H1 (cell line): Measurements from ENCODE around the gene SPRR4. TPM values are rescaled to one million over a fixed set of nuclear protein-coding genes. Genes with fewer than 3 reads are reported as not detected.
"Not testable (repeated sequence)": the region's sequence is repeated elsewhere in the genome, so short reads cannot be mapped to it uniquely, and the experiment has no call there.

ENCODE experiments used
- CTCF ChIA-PET: fragments of 300-600 bp; sonication (Branson Sonifier 250); formaldehyde crosslinking; loops from one replicate; lab custom pipeline; 2021; ENCODE audit not compliant: partially characterized antibody; lab: Charles Lee
- POLR2A ChIA-PET: fragments of 300-600 bp; sonication (Branson Sonifier 250); formaldehyde crosslinking; loops from one replicate; lab custom pipeline; 2021; ENCODE audit warnings: inconsistent platforms; ENCODE audit not compliant: partially characterized antibody; lab: Charles Lee
- DNase-seq, 2 experiments: peaks; one replicate each; pipeline versions ENCODE4 v3.0.0 to v3.0.0-alpha.2; 2010 to 2022; ENCODE audit warnings: low spot score in 2 of 2, low read depth in 1 of 2, mixed read lengths in 1 of 2
- FAIRE-seq: peaks from 2 replicates; lab custom pipeline; 2011; peaks lifted over from hg19 to GRCh38; lab: Jason Lieb, UNC
- H2AFZ ChIP-seq: 2 replicates; pipeline ENCODE4 v1.8.1; 2012; ENCODE audit warnings: low read length, inconsistent platforms
- H2AK5ac ChIP-seq: 2 replicates; pipeline ENCODE4 v1.6.1; 2013; ENCODE audit warnings: low read depth, low read length
- H2BK120ac ChIP-seq: replicated peaks from 2 replicates; pipeline ENCODE3; 2013; ENCODE audit warnings: low read depth, low read length, inconsistent platforms
- H2BK12ac ChIP-seq: 2 replicates; pipeline ENCODE4 v1.6.1; 2013; ENCODE audit warnings: low read depth, low read length
- H2BK15ac ChIP-seq: 2 replicates; pipeline ENCODE4 v1.6.1; 2013; ENCODE audit warnings: low read length
- H2BK20ac ChIP-seq: 2 replicates; pipeline ENCODE4 v1.6.1; 2013; ENCODE audit warnings: low read length
- H2BK5ac ChIP-seq: 2 replicates; pipeline ENCODE4 v1.6.1; 2013; ENCODE audit warnings: low read depth, low read length
- H3K14ac ChIP-seq: 2 replicates; pipeline ENCODE4 v1.6.1; 2013; ENCODE audit warnings: inconsistent platforms; ENCODE audit not compliant: insufficient read length
- H3K18ac ChIP-seq: 2 replicates; pipeline ENCODE4 v1.6.1; 2013; ENCODE audit warnings: low read length; ENCODE audit errors: extremely low read depth
- H3K23ac ChIP-seq: 2 replicates; pipeline ENCODE4 v1.6.1; 2013; ENCODE audit warnings: inconsistent platforms; ENCODE audit not compliant: insufficient read length
- H3K23me2 ChIP-seq: 2 replicates; pipeline ENCODE4 v1.6.1; 2013; ENCODE audit warnings: low read depth, low read length
- H3K27ac ChIP-seq: 2 replicates; pipeline ENCODE4 v1.6.1; 2011; ENCODE audit warnings: low read depth, low read length, inconsistent platforms
- H3K27me3 ChIP-seq, 4 experiments: replicated peaks in 1 of 4; 1 replicate in 1 of 4; 2 replicates in 3 of 4; pipeline versions ENCODE4 v1.6.1 to v1.8.1; 2011 to 2013; ENCODE audit warnings: low read length in 3 of 4, mild to moderate bottlenecking in 3 of 4, inconsistent platforms in 2 of 4, mixed read lengths in 2 of 4, moderate library complexity in 1 of 4; ENCODE audit not compliant: control insufficient read depth in 3 of 4, insufficient read depth in 3 of 4; ENCODE audit errors: extremely low read depth in 1 of 4
- H3K36me3 ChIP-seq, 4 experiments: 2 replicates each; pipeline versions ENCODE4 v1.6.1 to v1.8.1; 2011 to 2013; ENCODE audit warnings: mild to moderate bottlenecking in 4 of 4, low read length in 3 of 4, moderate library complexity in 2 of 4, control low read depth in 1 of 4, inconsistent platforms in 1 of 4; ENCODE audit not compliant: insufficient read depth in 4 of 4, control insufficient read depth in 2 of 4
- H3K4ac ChIP-seq: replicated peaks from 2 replicates; pipeline ENCODE3; 2013; ENCODE audit warnings: low read length, low read depth, mixed read lengths, inconsistent platforms; ENCODE audit not compliant: insufficient read length
- H3K4me1 ChIP-seq, 4 experiments: replicated peaks in 1 of 4; 1 replicate in 1 of 4; 2 replicates in 3 of 4; pipeline versions ENCODE4 v1.6.1 to v1.8.1; 2011 to 2013; ENCODE audit warnings: low read length in 3 of 4, inconsistent platforms in 2 of 4, mixed read lengths in 1 of 4; ENCODE audit not compliant: insufficient read depth in 4 of 4, control insufficient read depth in 3 of 4
- H3K4me2 ChIP-seq, 2 experiments: 2 replicates each; pipeline versions ENCODE4 v1.6.1 to v1.8.1; 2011 to 2013; ENCODE audit warnings: low read depth in 2 of 2, low read length in 2 of 2, control low read depth in 1 of 2, inconsistent platforms in 1 of 2, mild to moderate bottlenecking in 1 of 2; ENCODE audit not compliant: insufficient read depth in 1 of 2
- H3K4me3 ChIP-seq, 4 experiments: fragments of 200-600, 300-600 bp in 1 of 4; sonication (generic), shearing (Covaris generic), sonication (Bioruptor Twin) in 1 of 4; 2 replicates each; pipeline versions ENCODE4 v1.5.1 to v1.8.1; 2011 to 2016; ENCODE audit warnings: low read length in 4 of 4, low read depth in 3 of 4, control low read depth in 2 of 4, inconsistent platforms in 2 of 4, mild to moderate bottlenecking in 2 of 4, mixed read lengths in 1 of 4, moderate library complexity in 1 of 4; ENCODE audit not compliant: insufficient read depth in 2 of 4; ENCODE audit errors: extremely low read depth in 1 of 4
- H3K56ac ChIP-seq: replicated peaks from 2 replicates; pipeline ENCODE3; 2013; ENCODE audit warnings: low read depth, mild to moderate bottlenecking, mixed read lengths, low read length, inconsistent platforms; ENCODE audit not compliant: insufficient read length
- H3K79me1 ChIP-seq: 2 replicates; pipeline ENCODE4 v1.6.1; 2013; ENCODE audit warnings: low read depth, low read length, control low read depth
- H3K79me2 ChIP-seq, 2 experiments: 2 replicates each; pipeline versions ENCODE4 v1.6.1 to v1.8.1; 2012 to 2013; ENCODE audit warnings: low read length in 2 of 2, mild to moderate bottlenecking in 2 of 2, inconsistent platforms in 1 of 2; ENCODE audit not compliant: insufficient read depth in 2 of 2, control insufficient read depth in 1 of 2
- H3K9ac ChIP-seq, 4 experiments: replicated peaks in 1 of 4; 1 replicate in 1 of 4; 2 replicates in 3 of 4; pipeline versions ENCODE4 v1.6.1 to v1.8.1; 2011 to 2013; ENCODE audit warnings: low read depth in 3 of 4, low read length in 3 of 4, control low read depth in 2 of 4, mild to moderate bottlenecking in 2 of 4, moderate library complexity in 2 of 4, inconsistent platforms in 1 of 4; ENCODE audit errors: extremely low read depth in 1 of 4
- H3K9me3 ChIP-seq, 2 experiments: 2 replicates each; pipeline versions ENCODE4 v1.6.1 to v1.8.1; 2012 to 2013; ENCODE audit warnings: mild to moderate bottlenecking in 2 of 2, moderate library complexity in 2 of 2, control low read depth in 1 of 2, inconsistent platforms in 1 of 2, low read depth in 1 of 2, low read length in 1 of 2, mixed read lengths in 1 of 2; ENCODE audit not compliant: insufficient read depth in 2 of 2
- H4K20me1 ChIP-seq, 2 experiments: replicated peaks in 1 of 2; 2 replicates each; pipeline versions ENCODE3 to v1.8.1; 2011 to 2013; ENCODE audit warnings: inconsistent platforms in 2 of 2, low read length in 2 of 2, mild to moderate bottlenecking in 1 of 2; ENCODE audit not compliant: insufficient read depth in 2 of 2, control insufficient read depth in 1 of 2
- H4K5ac ChIP-seq: 2 replicates; pipeline ENCODE4 v1.6.1; 2013; ENCODE audit warnings: low read length, low read depth, mixed read lengths, inconsistent platforms; ENCODE audit not compliant: insufficient read length
- H4K8ac ChIP-seq: 2 replicates; pipeline ENCODE4 v1.8.0; 2013; ENCODE audit warnings: mild to moderate bottlenecking, moderate library complexity, low read length, inconsistent platforms; ENCODE audit not compliant: insufficient read depth; ENCODE audit errors: extremely low read depth
- H4K91ac ChIP-seq: replicated peaks from 2 replicates; pipeline ENCODE3; 2013; ENCODE audit warnings: low read length, mixed read lengths, inconsistent platforms; ENCODE audit not compliant: insufficient read length
- WGBS, 2 experiments: shearing (Covaris generic) in 1 of 2; methylation state at CpG; one replicate each; pipeline versions ENCODE4 v1.1.6 to v1.1.7; 2013 to 2015; ENCODE audit warnings: low lambda C conversion rate in 2 of 2, mixed read lengths in 2 of 2, inconsistent platforms in 1 of 2, low coverage in 1 of 2, missing lambda C conversion rate in 1 of 2; ENCODE audit not compliant: insufficient replicate concordance in 2 of 2, insufficient coverage in 1 of 2, insufficient read length in 1 of 2; ENCODE audit errors: extremely low coverage in 1 of 2, missing lambda C conversion rate in 1 of 2; 5-methylcytosine and 5-hydroxymethylcytosine counted together
- polyA plus RNA-seq, 7 experiments: library from polyadenylated mRNA; depleted of rRNA in 3 of 7; stranded (reverse) in 5 of 7; unstranded in 2 of 7; fragments of >200 nt in 5 of 7; fragments of 200-250 nt in 2 of 7; gene quantifications; 1 replicate in 5 of 7; 2 replicates in 1 of 7; 4 replicates in 1 of 7; pipeline versions ENCODE4 v1.2.1 to v1.2.3, GENCODE V29; 2011 to 2013; ENCODE audit warnings: missing spikeins in 2 of 7, mixed read lengths in 2 of 7
- total RNA-seq: library from RNA; stranded (reverse); fragmentation: NEBNext Ultra II Directional; extraction: Animal tissue kit (Norgen Biotek cat#: 25700); gene quantifications from 2 replicates; pipeline ENCODE4 v1.2.1, GENCODE V29; 2021

The SPRR4 gene
- total and polyA plus RNA-seq, 2 of the 8 experiments (the other 6 are each of a cell fraction or from before 2014, with no cell fraction given) = not detected

GRCh38 chr1:153011235-153011758, 40.8 kb downstream of the SPRR4 start:
- WGBS, 2 experiments = 83% methylated on average over 8 of the region's 8 CpGs; no CpG with 5 or more reads in 1 of the 2 experiments

GRCh38 chr1:153021829-153022228, 51.4 kb downstream of the SPRR4 start:
- WGBS, 2 experiments = 82% methylated on average over 2 of the region's 2 CpGs; no CpG with 5 or more reads in 1 of the 2 experiments
- H3K4me3 ChIP-seq, H3K23me2 ChIP-seq, H4K5ac ChIP-seq, H2BK120ac ChIP-seq, H4K8ac ChIP-seq, H3K27ac ChIP-seq, H3K9ac ChIP-seq, POLR2A ChIA-PET, H2BK20ac ChIP-seq, H3K9me3 ChIP-seq, DNase-seq, H3K56ac ChIP-seq, H4K20me1 ChIP-seq, H2BK15ac ChIP-seq, H3K79me2 ChIP-seq, H3K79me1 ChIP-seq, FAIRE-seq, H3K27me3 ChIP-seq, H2AFZ ChIP-seq, H3K18ac ChIP-seq, H3K23ac ChIP-seq, H3K4me1 ChIP-seq, H2AK5ac ChIP-seq, H3K14ac ChIP-seq, H2BK5ac ChIP-seq, H3K4ac ChIP-seq, H3K36me3 ChIP-seq, H4K91ac ChIP-seq, H2BK12ac ChIP-seq, H3K4me2 ChIP-seq: not testable (repeated sequence)
- CTCF ChIA-PET = interaction anchor here (1.2 to 1.7 kb wide), 4 partner anchors 11 to 174 kb away, joined by 3 to 6 read pairs (median 4); no protein-coding TSS in a partner anchor

More at GRCh38 chr1:153011235-153011758, 40.8 kb downstream of the SPRR4 start:
- CTCF ChIA-PET = interaction anchor here (1.1 kb wide), 1 partner anchor 9 kb away, joined by 3 read pairs; no protein-coding TSS in a partner anchor
- H2AFZ ChIP-seq, H4K91ac ChIP-seq, H3K27me3 ChIP-seq, H3K27ac ChIP-seq, H3K79me1 ChIP-seq, FAIRE-seq, H3K18ac ChIP-seq, H2BK15ac ChIP-seq, H3K14ac ChIP-seq, H3K4me1 ChIP-seq, H3K9me3 ChIP-seq, H3K23me2 ChIP-seq, H3K4me2 ChIP-seq, H4K5ac ChIP-seq, H3K36me3 ChIP-seq, H3K9ac ChIP-seq, H2BK5ac ChIP-seq, DNase-seq, H4K20me1 ChIP-seq, H3K79me2 ChIP-seq, H3K4ac ChIP-seq, H3K56ac ChIP-seq, H2AK5ac ChIP-seq, H2BK20ac ChIP-seq, H3K23ac ChIP-seq, H2BK120ac ChIP-seq, H4K8ac ChIP-seq, H3K4me3 ChIP-seq, POLR2A ChIA-PET, H2BK12ac ChIP-seq: not testable (repeated sequence)
